HCT116 (cell line): Measurements from ENCODE around the gene TMCC1.

ENCODE experiments used
- ATF3 ChIP-seq: IDR thresholded peaks from 2 replicates; pipeline ENCODE4 v1.6.1; 2012
- EZH2 ChIP-seq: fragments of 200-600 bp; sonication (generic); IDR thresholded peaks from 2 replicates; pipeline ENCODE4 v1.6.1; 2017; ENCODE audit warnings: antibody characterized with exemption, mixed run types
- POLR2A ChIP-seq: IDR thresholded peaks from 2 replicates; pipeline ENCODE4 v1.7.0; 2011; ENCODE audit warnings: borderline replicate concordance; ENCODE audit not compliant: insufficient read depth, insufficient read length; ENCODE audit errors: extremely low read depth
- RAD21 ChIP-seq: IDR thresholded peaks from 2 replicates; pipeline ENCODE4 v1.6.1; 2012; ENCODE audit warnings: low read depth, mild to moderate bottlenecking
- TF ChIP-seq, protein P1 (sequence below), 3 experiments: fragments of 200-600 bp in 1 of 3; sonication (generic) in 1 of 3; IDR thresholded peaks in 2 of 3; conservative IDR thresholded peaks in 1 of 3; 2 replicates each; pipeline ENCODE4 v1.5.1; 2012 to 2017; ENCODE audit warnings: low read depth in 2 of 3, low read length in 2 of 3, antibody characterized with exemption in 1 of 3, borderline replicate concordance in 1 of 3, control low read depth in 1 of 3, mild to moderate bottlenecking in 1 of 3, mixed read lengths in 1 of 3, mixed run types in 1 of 3, moderate library complexity in 1 of 3; ENCODE audit not compliant: insufficient read depth in 1 of 3

DNA sequence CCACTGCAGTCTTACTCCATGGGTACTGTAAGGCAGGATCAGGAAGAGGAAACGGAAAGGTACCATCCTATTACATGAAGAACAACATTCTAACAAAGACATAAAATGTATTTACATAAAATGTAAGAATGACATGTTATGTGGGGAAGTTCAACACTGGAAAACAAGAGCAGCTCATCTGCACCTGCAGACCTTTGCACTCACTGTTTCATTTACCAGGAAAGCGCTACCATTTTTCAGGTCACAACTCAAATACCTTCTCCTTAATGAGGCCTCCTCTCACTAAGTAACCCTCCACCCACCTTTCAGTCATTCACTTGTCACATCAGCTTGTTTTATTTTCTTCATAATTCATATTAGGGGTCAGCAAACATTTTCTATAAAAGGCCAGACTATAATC lies 2.6 kb downstream of the TMCC1 start:
- TF ChIP-seq RAD21: no peak
- no peak for TF ChIP-seq POLR2A
- TF ChIP-seq, protein P1, sequence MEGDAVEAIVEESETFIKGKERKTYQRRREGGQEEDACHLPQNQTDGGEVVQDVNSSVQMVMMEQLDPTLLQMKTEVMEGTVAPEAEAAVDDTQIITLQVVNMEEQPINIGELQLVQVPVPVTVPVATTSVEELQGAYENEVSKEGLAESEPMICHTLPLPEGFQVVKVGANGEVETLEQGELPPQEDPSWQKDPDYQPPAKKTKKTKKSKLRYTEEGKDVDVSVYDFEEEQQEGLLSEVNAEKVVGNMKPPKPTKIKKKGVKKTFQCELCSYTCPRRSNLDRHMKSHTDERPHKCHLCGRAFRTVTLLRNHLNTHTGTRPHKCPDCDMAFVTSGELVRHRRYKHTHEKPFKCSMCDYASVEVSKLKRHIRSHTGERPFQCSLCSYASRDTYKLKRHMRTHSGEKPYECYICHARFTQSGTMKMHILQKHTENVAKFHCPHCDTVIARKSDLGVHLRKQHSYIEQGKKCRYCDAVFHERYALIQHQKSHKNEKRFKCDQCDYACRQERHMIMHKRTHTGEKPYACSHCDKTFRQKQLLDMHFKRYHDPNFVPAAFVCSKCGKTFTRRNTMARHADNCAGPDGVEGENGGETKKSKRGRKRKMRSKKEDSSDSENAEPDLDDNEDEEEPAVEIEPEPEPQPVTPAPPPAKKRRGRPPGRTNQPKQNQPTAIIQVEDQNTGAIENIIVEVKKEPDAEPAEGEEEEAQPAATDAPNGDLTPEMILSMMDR (IDR thresholded peaks at IDR 0.05 in 2 of 3, conservative IDR thresholded peaks at IDR 0.05 in 1 of 3; ENCODE audit: borderline replicate concordance in 1 of 3, insufficient read depth in 1 of 3, low read depth in 2 of 3, low read length in 2 of 3): no peak
- no peak for TF ChIP-seq EZH2
- no peak for TF ChIP-seq ATF3
